ENCODE data around the gene PAM. TPM values are rescaled to one million over a fixed set of nuclear protein-coding genes. Genes with fewer than 3 reads are reported as not detected.

Gene PAM
- polyA plus RNA-seq, 1 donor = 104 TPM

DNA sequence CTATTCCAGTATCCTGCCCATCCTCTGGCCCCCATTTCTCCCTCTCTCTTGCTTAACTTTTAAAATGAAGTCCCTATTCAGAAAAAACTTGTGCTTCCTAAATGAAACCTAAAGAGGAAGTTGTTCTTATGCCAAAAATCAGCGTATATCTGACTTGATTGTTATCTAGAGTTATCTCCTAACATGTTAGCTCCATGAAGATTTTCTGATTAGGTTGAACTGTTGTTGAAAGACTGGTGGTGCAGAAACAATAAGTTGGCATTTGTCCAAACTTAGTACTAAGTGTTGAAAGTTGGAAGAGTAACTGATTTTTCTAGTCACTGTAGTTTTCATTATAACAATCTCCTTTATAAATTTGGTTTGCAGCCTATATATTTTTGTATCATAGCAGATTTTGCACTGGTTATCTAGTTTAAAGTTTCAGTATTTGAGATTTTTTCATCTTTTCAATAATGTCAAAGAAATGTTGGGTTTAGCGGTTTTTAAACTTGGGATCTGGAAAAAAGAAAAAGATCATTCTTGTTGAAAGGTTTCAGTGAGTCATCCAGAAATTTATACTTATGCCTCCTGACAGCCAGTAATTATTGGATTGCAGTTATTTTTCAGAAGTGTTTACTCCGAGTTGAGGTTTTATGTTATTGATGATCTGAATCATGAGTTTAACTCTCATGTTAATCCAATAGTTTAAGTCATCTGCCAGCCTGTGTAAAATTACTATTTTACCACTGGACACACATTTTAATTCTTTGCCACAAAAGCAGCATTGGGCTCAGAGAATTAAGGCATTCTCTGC lies 60.6 kb downstream of the PAM start:
- peak; percentile 10 for DNase-seq

- no peak for DNase-seq
These were observed 63.2 kb downstream of the PAM start for GRCh38 chr5:102818345-102818744.

GRCh38 chr5:102818934-102819333 lies 63.8 kb downstream of the PAM start:
- DNase-seq = no peak

- no peak for DNase-seq
These were observed 64.5 kb downstream of the PAM start for GRCh38 chr5:102819634-102820033.

GRCh38 chr5:102823441-102823874 lies 68.4 kb downstream of the PAM start:
- no peak for DNase-seq

DNA sequence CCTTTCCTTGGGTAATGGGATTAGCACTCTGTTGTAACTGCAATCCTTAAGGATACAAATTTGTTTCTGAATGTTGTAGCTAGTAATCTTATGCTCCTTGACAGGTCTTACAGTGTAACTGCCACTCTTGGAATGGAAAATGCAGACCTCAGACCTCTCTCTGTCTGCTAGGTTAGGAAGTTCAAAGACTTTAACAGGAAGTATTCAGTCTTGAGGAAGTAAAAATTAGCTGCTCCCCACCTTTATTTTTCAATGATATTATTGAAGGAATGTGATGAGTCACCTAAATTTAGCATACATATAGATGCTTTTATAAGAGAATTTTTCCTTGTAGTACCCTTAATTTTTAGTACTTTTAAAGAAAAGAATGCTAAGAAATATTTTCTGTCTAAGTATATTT lies 71.5 kb downstream of the PAM start:
- no peak for DNase-seq

- no peak for DNase-seq
These were observed 75.1 kb downstream of the PAM start for GRCh38 chr5:102830241-102830640.

GRCh38 chr5:102832445-102832844 lies 77.3 kb downstream of the PAM start:
- no peak for DNase-seq

DNA sequence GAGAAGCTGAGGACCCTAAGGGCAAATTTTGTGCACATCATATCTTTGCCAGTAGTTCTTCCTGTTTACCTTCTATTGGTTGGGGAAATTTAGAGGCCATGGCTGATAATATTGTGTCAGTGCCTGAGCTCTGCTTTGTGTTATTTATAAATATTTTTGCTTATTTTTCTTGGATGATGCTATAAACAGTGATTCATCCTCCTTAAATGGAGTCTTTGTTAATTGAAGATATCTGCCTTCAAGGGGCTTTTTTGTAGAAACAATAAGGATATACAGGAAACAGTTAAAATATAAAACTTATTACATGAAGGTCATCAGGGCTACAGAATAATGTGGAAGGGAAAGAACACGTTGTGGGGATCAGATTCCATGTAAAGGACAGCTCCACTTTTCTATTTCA lies 78.0 kb downstream of the PAM start:
- DNase-seq = no peak

DNA sequence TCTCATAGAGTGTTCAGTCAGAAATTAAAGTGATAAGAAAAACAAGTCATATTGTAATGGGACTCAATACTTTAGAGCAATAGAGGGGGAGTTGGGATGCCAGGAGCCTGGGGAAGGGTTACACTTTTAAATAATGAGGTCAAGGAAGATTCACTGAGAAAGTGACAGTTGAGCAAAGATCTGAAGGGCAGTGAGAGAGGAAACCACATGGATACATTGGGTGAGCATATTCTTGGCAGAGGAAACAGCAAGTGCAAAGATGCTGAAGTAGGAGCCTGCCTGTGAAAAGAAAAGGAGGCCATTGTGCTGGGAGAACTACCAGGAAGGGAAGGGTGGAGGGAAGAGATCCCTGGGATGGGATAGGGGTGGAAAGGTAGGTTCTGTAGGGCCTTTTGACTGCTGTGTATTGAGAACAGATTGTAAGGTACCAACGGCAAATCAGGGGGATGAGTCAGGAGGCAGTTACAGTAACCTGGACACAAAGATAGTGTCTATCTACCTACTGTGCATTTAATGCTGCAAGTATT lies 79.4 kb downstream of the PAM start:
- no peak for DNase-seq

DNA sequence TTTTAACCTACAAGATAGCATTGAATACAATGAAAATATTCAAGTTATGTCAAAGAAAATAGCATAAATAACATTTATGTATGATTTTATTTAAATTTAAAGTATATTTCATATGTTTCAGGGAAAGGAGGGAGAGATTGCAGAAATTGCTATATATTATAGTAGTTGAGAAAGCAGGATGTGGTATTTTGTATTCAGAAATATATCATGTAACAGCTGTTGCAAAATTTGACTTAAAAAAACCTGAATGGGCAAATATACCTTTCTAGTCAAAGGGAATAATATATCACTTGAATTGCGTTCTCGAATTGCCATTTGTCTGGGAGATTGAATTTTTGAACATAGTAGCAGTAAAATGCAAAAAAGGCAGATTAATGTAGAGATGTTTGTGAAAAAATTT lies 80.6 kb downstream of the PAM start:
- no peak for DNase-seq

GRCh38 chr5:102841021-102841420 lies 85.9 kb downstream of the PAM start:
- no peak for DNase-seq

GRCh38 chr5:102843997-102844396 lies 88.9 kb downstream of the PAM start:
- DNase-seq = no peak

DNA sequence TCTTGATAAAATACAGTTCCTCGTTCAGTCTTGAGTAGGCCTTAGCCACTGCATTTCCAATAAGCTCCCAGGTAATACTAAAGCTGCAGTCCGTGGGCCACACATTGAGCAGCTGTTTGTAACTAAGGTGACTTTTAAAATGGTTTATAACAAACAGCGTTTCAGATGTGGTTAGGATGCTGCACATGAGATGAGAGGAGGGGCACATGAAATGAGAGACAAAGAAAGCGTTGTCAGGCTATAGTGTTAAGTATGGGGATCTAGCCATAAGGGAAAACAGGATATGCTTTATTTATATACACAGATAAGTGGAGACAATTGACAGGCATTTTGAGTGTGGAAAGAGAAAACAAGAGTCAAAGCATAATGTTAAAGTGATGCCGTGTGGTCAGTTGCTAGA lies 89.9 kb downstream of the PAM start:
- DNase-seq = no peak

DNA sequence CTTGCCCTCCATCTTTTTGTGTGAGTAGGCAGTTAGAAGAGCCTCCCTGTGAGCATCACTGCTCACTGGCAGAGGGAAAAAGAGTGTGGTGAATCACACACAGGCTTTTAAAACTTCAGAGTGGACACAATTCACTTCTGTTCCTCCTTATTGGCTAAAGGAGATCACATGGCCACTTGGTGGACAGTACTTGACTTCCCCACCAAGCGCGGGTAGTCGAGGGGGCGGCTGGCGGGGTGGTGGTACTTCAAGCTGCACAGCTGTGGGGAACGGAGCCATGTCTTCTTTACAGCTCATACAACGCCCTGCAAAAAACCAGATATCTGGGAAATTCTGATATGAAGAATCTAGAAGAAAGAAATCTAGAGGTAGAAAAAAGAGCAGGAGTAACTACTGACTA lies 95.4 kb downstream of the PAM start:
- DNase-seq = no peak

DNA sequence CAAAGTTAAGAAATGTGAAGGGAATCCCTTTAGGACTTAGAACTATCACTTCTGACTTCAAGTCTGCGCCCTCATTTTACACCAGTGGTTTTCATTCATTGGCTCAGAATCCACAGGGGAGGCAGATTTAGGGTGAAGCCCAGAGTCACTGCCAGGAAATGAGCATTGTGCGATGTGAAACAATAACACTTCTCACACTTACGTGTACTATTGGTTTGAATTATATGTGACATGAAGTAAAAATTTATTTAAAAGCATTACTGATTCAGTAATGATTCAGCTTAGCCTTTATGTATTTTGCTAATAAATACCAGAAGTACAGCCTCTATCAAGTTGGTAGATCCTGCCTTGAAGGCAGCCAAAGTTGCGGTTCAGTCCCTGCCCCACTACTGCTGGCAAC lies 98.6 kb downstream of the PAM start:
- DNase-seq = no peak

- DNase-seq = no peak
These were observed 100.7 kb downstream of the PAM start for GRCh38 chr5:102855681-102856388.

- no peak for DNase-seq
These were observed 101.3 kb downstream of the PAM start for GRCh38 chr5:102856389-102856777.

DNA sequence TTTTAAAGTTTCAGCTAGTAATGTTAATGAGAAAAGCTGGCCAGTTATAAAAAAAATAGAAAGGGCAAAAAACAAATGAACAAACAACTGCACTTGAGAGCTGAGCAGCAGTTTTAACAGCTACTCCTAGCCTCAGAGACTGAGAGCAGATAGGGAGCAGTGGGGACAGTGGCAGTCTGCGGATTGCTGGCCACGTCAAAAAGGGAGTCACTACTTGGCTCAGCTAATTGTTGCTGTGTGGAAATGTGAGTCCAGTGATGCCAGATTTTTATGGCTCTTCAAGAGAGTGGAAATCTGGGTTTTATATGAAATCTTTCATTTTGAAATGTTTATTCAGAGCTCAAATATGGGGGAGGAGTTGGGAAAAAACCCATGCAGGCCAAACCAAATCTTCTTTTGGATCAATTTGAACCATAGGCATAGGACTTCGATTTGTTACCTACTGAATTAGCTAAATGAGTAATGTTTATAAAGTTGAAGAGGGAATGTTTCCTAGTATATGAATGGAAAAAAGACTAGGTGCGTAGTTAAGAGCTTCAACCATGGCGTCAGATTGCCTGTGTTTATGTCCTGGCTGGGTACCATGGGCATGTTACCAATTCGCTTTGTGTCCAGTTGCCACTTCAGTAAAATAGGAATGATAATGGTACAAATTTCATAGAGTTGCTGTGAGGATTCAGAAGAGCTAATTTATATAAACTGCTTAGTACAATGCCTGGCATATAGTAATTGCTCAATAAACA lies 102.1 kb downstream of the PAM start:
- DNase-seq = peak; percentile 64

- no peak for DNase-seq
These were observed 103.1 kb downstream of the PAM start for GRCh38 chr5:102858221-102858620.

DNA sequence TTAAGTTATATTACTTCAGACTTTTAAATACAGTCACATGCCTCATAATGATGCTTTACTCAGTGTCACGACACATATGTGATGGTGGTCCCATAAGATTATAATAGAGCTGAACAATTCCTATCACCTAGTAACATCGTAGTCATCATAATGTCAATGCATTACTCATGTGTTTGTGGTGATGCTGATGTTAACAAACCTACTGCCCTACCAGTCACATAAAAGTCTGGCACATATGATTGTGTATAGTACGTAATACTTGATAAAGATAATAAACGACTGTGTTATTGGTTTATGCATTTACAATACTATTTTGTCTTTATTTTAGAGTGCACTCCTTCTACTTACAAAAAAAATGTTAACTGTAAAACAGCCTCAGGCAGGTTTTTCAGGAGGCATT lies 103.7 kb downstream of the PAM start:
- no peak for DNase-seq

- no peak for DNase-seq
These were observed 104.9 kb downstream of the PAM start for GRCh38 chr5:102860035-102860434.

- no peak for DNase-seq
These were observed 108.0 kb downstream of the PAM start for GRCh38 chr5:102863058-102863457.
